MCF 10A (cell line): Measurements from ENCODE around the gene CKB. TPM values are rescaled to one million over a fixed set of nuclear protein-coding genes. Genes with fewer than 3 reads are reported as not detected.

Experiments used
- BruUV-seq: library from RNA; stranded (reverse); fragments of 400-500 nt; replicated peaks from 2 replicates; lab custom pipeline; 2021; lab: Mats Ljungman, UMichigan
- CTCF ChIA-PET: fragments of 300-600 bp; sonication (Branson Sonifier 250); formaldehyde crosslinking; extraction: SDS; loops from one replicate; lab custom pipeline; 2021; ENCODE audit warnings: antibody characterized with exemption, inconsistent platforms; lab: Yijun Ruan, JAX
- POLR2A ChIA-PET: fragments of 300-600, 350-650 bp; sonication (Branson Sonifier 250); formaldehyde crosslinking; extraction: SDS; loops from one replicate; lab custom pipeline; 2020; ENCODE audit warnings: antibody characterized with exemption, inconsistent platforms; lab: Yijun Ruan, JAX
- DNase-seq: peaks from one replicate; pipeline ENCODE4 v3.0.0-alpha.2; 2018; ENCODE audit not compliant: unreplicated experiment
- H3K27ac Mint-ChIP-seq: one replicate; pipeline ENCODE4 v1.8.0; 2022; ENCODE audit warnings: mild to moderate bottlenecking, low read depth, mixed read lengths; ENCODE audit not compliant: unreplicated experiment
- H3K27me3 Mint-ChIP-seq: one replicate; pipeline ENCODE4 v1.8.0; 2022; ENCODE audit warnings: mixed read lengths; ENCODE audit not compliant: insufficient read depth, unreplicated experiment
- H3K36me3 Mint-ChIP-seq: one replicate; pipeline ENCODE4 v1.8.0; 2022; ENCODE audit warnings: mild to moderate bottlenecking, moderate library complexity, mixed read lengths; ENCODE audit not compliant: insufficient read depth, unreplicated experiment
- H3K4me1 Mint-ChIP-seq: one replicate; pipeline ENCODE4 v1.8.0; 2022; ENCODE audit warnings: mixed read lengths; ENCODE audit not compliant: insufficient read depth, unreplicated experiment
- H3K4me3 Mint-ChIP-seq: one replicate; pipeline ENCODE4 v1.8.0; 2022; ENCODE audit warnings: mild to moderate bottlenecking, moderate library complexity, mixed read lengths; ENCODE audit not compliant: unreplicated experiment
- H3K9me3 Mint-ChIP-seq: one replicate; pipeline ENCODE4 v1.8.0; 2022; ENCODE audit warnings: mixed read lengths; ENCODE audit not compliant: unreplicated experiment
- CTCF ChIP-seq: fragments of 200-600 bp; IDR thresholded peaks from one replicate; pipeline ENCODE4 v1.8.0; 2022; ENCODE audit warnings: antibody characterized with exemption, mild to moderate bottlenecking; ENCODE audit not compliant: unreplicated experiment
- intact Hi-C: fragments of 100-400 bp; cut with micrococcal nuclease; formaldehyde crosslinking; loops from 2 replicates; pipeline ENCODE4 v1.14.1; 2022
- total RNA-seq: library from RNA; stranded (reverse); gene quantifications from 2 replicates; pipeline ENCODE4 v1.2.3, GENCODE V29; 2022

The CKB gene
- total RNA-seq, 1 experiment from 2014 or later, result 8.5 TPM

- Mint-ChIP-seq H3K36me3 (peaks cover 23% of the 10 kb centered on the region), H3K27ac (no peak overlapping the region), H3K27me3 (no peaks in the 10 kb centered on the region), H3K4me3 (no peak overlapping the region), H3K4me1 (peaks cover 23% of the 10 kb centered on the region), H3K9me3 (no peaks in the 10 kb centered on the region)
- no peak for DNase-seq
- BruUV-seq, result no TSS peak
- ChIA-PET CTCF (interaction anchor here (0.6 to 10.7 kb wide), 4 partner anchors 32 to 317 kb away, joined by 3 to 126 read pairs (median 4); no protein-coding TSS in a partner anchor), POLR2A (interaction anchor here (0.7 to 4.2 kb wide), 5 partner anchors 9 to 21 kb away, joined by 3 to 65 read pairs (median 14); partner anchors contain the start of genes BAG5, COA8 and TRMT61A)
- TF ChIP-seq CTCF, result no peak
- intact Hi-C loops, result no loop called here
These were observed 28.1 kb upstream of the CKB start for GRCh38 chr14:103550451-103551337.

- CTCF ChIA-PET, result interaction anchor here (0.6 to 10.7 kb wide), 6 partner anchors 9 to 605 kb away, joined by 3 to 126 read pairs (median 4); no protein-coding TSS in a partner anchor
- Mint-ChIP-seq H3K9me3 (no peaks in the 10 kb centered on the region), H3K4me1 (peaks cover 17% of the 10 kb centered on the region), H3K4me3 (no peak overlapping the region), H3K27ac (no peak overlapping the region), H3K36me3 (peaks cover 12% of the 10 kb centered on the region), H3K27me3 (no peaks in the 10 kb centered on the region)
- POLR2A ChIA-PET, result interaction anchor here (0.6 to 4.2 kb wide), 4 partner anchors 9 to 1584 kb away, joined by 3 to 65 read pairs (median 4); partner anchors contain the start of genes BAG5 and COA8
- DNase-seq, result no peak
- TF ChIP-seq CTCF, result no peak
- no TSS peak for BruUV-seq
- intact Hi-C loops, result no loop called here
These were observed 27.0 kb upstream of the CKB start for GRCh38 chr14:103549361-103550311.

GRCh38 chr14:103548463-103549351 is 26.1 kb upstream of the CKB start:
- Mint-ChIP-seq H3K9me3 (no peaks in the 10 kb centered on the region), H3K27ac (no peak overlapping the region), H3K27me3 (no peaks in the 10 kb centered on the region), H3K4me1 (peaks cover 17% of the 10 kb centered on the region), H3K4me3 (no peak overlapping the region), H3K36me3 (peaks cover 8% of the 10 kb centered on the region)
- intact Hi-C loops, result no loop called here
- ChIA-PET POLR2A (no interaction called here), CTCF (interaction anchor here (0.6 to 10.7 kb wide), 8 partner anchors 10 to 606 kb away, joined by 3 to 126 read pairs (median 4); partner anchors contain the start of gene TRMT61A)
- BruUV-seq, result no TSS peak
- TF ChIP-seq CTCF, result no peak
- DNase-seq, result no peak
